CD4-positive, alpha-beta T cell treated with Interleukin-1 beta for 1 hour (primary cell): ENCODE results near the gene MTAP.

Source experiments
- DNase-seq, 2 donors: peaks; one replicate each; pipeline ENCODE4 v3.0.0-alpha.2; 2020 to 2022

Gene MTAP

GRCh38 chr9:21802418-21803000 lies at the start of gene MTAP:
Gene MTAP (plus strand): TSS chr9:21802636. CDS start chr9:21802749, 113 bp downstream.
- peak; percentile 63 to 68 for DNase-seq

GRCh38 chr9:21753523-21753922 lies 48.9 kb upstream of the MTAP start:
- no peak for DNase-seq

- no peak for DNase-seq
Measured at GRCh38 chr9:21754741-21755140, 47.7 kb upstream of the MTAP start.

GRCh38 chr9:21758540-21758939 lies 43.9 kb upstream of the MTAP start:
- DNase-seq, result no peak

- no peak for DNase-seq
Measured at GRCh38 chr9:21761309-21761901, 41.0 kb upstream of the MTAP start.

GRCh38 chr9:21762064-21762463 lies 40.4 kb upstream of the MTAP start:
- DNase-seq, result no peak

- DNase-seq, result no peak
Measured at GRCh38 chr9:21764846-21765245, 37.6 kb upstream of the MTAP start.

GRCh38 chr9:21766096-21766495 lies 36.3 kb upstream of the MTAP start:
- no peak for DNase-seq

- no peak for DNase-seq
Measured at GRCh38 chr9:21770871-21771560, 31.4 kb upstream of the MTAP start.

GRCh38 chr9:21777701-21778100 lies 24.7 kb upstream of the MTAP start:
- peak in 1 of 2 donors; percentile 14 for DNase-seq

- no peak for DNase-seq
Measured at GRCh38 chr9:21778304-21778703, 24.1 kb upstream of the MTAP start.

GRCh38 chr9:21779397-21779796 lies 23.0 kb upstream of the MTAP start:
- no peak for DNase-seq

- DNase-seq, result no peak
Measured at GRCh38 chr9:21781656-21782055, 20.8 kb upstream of the MTAP start.

GRCh38 chr9:21782205-21782604 lies 20.2 kb upstream of the MTAP start:
- no peak for DNase-seq

GRCh38 chr9:21788752-21789151 lies 13.7 kb upstream of the MTAP start:
- DNase-seq, result no peak

- DNase-seq, result peak; percentile 70 to 80
Measured at GRCh38 chr9:21789541-21790037, 12.8 kb upstream of the MTAP start.

- DNase-seq, result no peak
Measured at GRCh38 chr9:21795483-21795882, 7.0 kb upstream of the MTAP start.

- DNase-seq, result no peak
Measured at GRCh38 chr9:21796768-21797167, 5.7 kb upstream of the MTAP start.

- DNase-seq, result no peak
Measured at GRCh38 chr9:21800931-21801682, 1.3 kb upstream of the MTAP start.

- DNase-seq, result peak in 1 of 2 donors; percentile 20
Measured at GRCh38 chr9:21801683-21802417, 586 bp upstream of the MTAP start.

GRCh38 chr9:21803649-21804048 lies 1.2 kb downstream of the MTAP start:
- no peak for DNase-seq

- no peak for DNase-seq
Measured at GRCh38 chr9:21804331-21804730, 1.9 kb downstream of the MTAP start.

- no peak for DNase-seq
Measured at GRCh38 chr9:21804791-21805190, 2.4 kb downstream of the MTAP start.
